Loucy (cell line): ENCODE data around the gene AFAP1L1.

Experiments used
- CTCF ChIP-seq: fragments of 200-600 bp; sonication (generic); conservative IDR thresholded peaks from 2 replicates; pipeline ENCODE4 v1.5.1; 2014; ENCODE audit warnings: mild to moderate bottlenecking, antibody characterized with exemption, low read length
- EZH2phosphoT487 ChIP-seq: fragments of 200-600 bp; IDR thresholded peaks from 2 replicates; pipeline ENCODE4 v1.6.1; 2018; ENCODE audit warnings: antibody characterized with exemption, mild to moderate bottlenecking, moderate library complexity, borderline replicate concordance

- TF ChIP-seq EZH2phosphoT487 (no peak), CTCF (no peak)
Measured at GRCh38 chr5:149338364-149338763, 66.7 kb downstream of the AFAP1L1 start.
